Stimulated activated CD4-positive, alpha-beta T cell treated with anti-CD3 and anti-CD28 coated beads, Interleukin-1b, Interleukin-23, amount 100 ng/mL, for 1 hour (primary cell): Measurements from ENCODE around the gene PRR11.
"Not testable (repeated sequence)": the region's sequence is repeated elsewhere in the genome, so short reads cannot be mapped to it uniquely, and the experiment has no call there.

Experiments used
- DNase-seq, 2 donors: peaks; one replicate each; pipeline ENCODE4 v3.0.0-alpha.2; 2020; ENCODE audit warnings: low read depth in 2 of 2

Gene PRR11

DNA sequence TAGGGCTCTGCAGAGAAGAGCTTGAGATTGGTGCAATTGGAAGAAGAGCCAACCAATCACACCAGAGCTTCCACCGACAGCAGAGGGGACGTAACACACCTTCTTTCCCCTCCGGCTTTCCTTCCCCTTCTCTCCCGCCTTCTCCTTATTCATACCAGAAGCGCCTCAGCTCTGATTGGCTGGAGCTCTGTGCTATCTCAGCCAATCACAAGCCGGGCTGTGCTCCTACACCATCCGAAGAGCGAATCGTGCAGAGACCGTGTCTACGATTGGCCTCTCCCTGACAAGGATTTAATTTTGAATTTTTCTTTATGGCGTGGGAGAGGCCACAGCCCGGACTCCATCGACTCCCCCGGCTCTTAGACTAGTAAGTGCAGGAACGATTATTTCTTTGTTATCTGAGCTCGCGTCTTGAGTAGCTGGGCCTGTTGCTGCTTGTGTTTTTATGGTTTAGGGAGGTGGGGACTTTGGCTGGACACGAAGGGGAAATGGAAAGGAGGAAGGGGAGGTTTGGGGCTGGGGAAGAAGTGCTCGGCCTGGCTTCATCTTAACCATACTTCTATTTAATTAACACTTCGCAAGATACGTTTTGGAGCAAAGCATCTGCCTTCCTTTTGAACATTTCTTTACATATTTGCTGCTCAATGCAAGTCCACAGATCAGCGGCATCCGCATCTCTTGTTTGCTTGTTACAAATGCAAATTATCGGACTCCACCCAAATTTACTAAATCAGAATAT, at the start of gene PRR11:
Gene PRR11, plus strand, starts transcription at position 308 of the 739 bp plus-strand sequence. CDS start 14,007 bp downstream, outside the sequence.
- peak; percentile 61 to 88 for DNase-seq

DNA sequence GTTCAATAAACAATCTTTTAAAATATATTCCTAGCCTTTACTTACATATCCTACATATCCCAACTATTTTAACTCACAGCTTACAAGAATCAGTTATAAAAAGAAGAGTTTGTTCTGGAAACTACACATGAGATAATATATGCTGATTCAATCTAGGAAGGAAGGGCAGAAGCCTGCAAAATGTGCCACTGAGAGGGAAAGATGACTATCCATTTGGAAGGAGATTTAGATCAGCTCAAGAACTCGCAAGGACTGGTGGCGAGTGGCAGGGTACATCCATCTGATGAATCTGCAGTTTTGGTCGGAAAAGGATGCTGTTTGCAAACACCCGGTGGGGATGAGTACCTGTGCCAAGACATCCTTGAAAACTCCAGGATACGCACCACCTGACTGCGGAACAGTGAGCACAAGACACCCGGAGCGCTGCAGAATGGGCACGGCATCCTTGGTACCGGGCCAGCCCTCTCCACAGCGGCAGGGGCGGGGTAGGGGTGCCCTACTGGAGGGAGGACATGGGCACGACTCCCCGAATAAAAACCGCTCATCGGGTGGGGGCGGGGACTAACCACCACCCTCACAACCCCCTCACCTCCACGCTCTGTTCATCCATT, 49.6 kb upstream of the PRR11 start:
- DNase-seq: peak; percentile 29 to 45

DNA sequence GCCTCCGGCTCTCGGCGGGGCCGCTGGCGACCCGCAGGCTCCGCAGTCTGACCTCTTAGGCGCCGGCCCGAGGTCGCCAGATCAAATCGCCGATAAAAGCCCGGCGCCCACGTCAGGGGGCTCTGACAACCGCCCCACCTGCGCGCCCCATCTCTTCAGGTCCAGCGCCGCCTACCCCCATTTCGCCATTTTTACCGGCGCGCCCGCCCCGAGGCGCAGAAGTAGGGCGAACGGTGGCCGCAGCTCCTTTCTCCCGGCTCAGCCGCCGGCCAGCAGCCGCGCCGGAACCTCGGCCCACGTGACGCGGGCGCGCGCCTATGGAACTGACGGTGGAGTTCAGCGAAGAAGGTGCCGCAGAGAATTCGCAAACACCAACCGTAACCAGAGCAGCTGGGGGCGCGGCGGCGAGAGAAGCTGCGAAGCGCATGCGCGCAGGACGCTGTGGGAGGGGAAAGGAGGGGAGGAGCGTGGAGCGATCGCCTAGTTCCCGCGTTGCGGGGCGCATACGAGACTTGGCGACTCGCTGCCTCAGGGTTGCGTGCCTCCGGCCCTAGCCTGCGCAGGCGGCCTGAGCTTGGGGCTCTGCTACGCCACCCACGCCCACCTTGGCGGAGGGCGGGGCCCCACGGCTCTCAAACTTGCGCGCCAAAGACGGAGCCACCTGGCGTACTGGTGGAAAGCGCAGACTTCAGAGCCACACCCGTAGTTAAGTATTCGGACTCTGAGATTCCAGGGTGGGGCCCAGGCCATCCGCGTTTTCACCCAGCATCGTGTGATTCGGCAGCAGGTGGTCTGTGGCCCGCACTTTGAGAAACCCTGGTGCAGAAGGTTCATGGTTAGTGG, 48.9 kb upstream of the PRR11 start, which contains the start of gene TRIM37:
Gene TRIM37, minus strand, starts transcription at position 418 of the 843 bp plus-strand sequence. CDS start 419 bp downstream, outside the sequence.
- peak; percentile 95 to 97 for DNase-seq

DNA sequence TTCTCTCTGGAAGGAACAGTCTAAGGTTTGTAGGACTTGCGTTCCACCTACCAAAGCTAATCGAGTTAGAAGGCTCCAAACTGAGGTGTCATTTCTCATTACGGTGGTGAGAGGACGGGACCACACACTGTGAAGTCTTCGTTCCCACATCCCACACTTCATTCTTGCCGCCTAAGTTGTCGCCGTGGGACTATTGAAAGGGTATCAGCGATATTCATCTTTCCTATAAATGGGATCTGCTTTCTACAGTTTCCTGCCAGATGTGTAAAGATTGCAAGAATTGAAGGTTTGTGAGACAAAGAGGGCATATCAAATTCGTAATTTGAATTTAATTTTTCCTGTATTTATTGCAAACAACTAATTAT, 48.3 kb upstream of the PRR11 start:
- no peak for DNase-seq

DNA sequence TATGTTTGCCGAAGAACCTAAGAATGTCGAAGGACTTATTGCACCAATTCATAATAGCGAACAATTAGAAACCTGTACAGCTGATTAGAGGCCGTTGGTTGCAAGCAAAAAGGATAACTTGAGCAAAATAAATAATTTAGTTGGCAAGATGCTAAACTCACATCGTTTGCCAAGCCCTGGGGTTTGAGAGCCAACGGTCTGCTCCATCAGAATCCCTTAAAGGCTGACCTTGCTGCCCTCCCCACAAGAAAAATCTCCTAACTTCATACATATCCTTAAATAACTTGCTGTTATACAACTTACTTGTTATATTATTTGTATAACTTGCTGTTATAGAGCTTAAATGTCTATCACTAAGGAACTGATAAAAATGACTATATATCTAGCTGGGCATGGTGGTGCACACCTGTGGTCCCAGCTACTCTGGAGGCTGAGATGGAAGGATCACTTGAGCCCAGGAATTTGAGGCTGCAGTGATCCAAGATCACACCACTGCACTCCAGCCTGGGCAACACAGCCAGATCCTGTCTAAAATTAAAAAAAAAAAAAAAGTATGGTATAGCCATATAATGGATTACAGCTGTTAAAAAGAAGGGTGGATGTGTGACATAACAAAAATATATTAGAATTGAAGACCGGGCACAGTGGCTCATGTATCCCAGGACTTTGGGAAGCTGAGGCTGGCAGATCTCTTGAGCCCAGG, 47.0 kb upstream of the PRR11 start:
- DNase-seq: no peak

DNA sequence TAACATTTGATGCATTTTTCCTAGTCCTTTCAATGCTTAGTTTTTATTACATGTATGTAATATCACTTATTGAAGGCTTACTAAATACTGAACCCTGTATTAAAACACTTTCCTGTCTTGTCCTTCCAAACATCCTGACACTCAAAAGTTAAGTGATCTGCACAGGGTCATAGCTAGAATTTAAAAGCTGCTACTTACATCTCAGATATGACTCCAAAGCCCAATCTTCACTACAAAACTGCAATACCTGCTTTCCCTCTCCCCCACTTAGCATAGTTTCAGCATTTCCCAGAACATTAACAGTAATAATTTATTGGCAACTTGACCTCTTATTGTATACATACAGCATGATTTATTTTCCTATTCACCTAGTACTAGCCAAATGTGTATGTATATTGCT, 44.6 kb upstream of the PRR11 start:
- no peak for DNase-seq

DNA sequence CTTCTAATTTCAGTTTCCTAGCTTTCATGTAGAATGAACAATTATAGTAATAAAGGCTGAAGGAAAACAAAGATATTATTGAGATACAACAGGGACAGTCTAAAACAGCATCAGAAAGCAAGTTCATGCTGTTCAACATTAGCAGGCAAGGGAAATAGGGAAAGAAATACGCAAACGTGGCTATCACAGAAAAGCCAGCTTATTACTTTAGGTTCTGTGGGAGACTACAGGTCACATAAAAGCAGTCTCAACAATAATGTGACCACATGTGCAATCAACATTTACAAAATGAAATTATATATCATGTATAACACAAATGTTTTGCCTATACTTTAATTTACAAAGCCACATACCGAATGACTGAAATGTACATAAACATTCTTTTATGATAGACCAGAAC, 44.0 kb upstream of the PRR11 start:
- no peak for DNase-seq

DNA sequence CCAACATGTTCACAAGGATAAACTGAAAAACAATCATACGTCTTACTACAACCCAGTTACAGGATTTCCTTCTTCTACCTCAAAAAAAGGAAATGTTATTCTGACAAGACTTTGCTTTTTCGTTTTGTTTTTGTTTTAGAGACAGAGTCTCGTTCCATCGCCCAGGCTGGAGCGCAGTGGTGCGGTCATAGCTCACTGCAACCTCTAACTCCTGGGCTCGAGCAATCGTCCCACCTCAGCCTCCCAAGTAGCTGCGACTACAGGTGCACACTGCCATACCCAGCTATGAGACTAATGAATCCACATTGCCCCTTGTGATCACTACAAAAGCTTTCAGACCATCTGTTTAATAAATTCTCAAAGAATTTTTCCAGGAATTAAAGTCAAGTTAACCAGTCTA, 40.1 kb upstream of the PRR11 start:
- DNase-seq: no peak

DNA sequence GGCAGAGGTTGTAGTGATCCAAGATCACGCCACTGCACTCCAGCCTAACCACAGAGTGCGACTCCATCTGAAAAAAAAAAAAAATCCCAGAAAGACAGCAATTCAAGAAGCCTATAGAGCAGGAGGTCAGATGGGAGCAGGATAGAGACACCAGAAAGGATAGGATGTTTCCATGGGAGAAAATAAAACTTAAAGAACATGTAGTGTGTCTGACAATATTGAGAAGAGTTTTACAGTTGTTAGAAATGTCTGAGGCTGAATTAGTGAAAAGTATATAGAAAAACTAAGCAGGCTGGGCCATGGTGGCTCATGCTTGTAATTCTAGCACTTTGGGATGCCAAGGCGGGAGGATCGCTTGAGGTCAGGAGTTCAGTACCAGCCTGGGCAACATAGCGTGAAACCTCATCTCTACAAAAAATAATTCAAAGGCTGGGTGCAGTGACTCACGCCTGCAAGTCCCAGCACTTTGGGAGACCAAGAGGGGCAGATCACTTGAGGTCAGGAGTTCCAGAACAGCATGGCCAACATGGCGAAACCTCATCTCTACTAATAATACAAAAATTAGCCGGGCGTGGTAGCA, 33.6 kb upstream of the PRR11 start:
- DNase-seq: no peak

DNA sequence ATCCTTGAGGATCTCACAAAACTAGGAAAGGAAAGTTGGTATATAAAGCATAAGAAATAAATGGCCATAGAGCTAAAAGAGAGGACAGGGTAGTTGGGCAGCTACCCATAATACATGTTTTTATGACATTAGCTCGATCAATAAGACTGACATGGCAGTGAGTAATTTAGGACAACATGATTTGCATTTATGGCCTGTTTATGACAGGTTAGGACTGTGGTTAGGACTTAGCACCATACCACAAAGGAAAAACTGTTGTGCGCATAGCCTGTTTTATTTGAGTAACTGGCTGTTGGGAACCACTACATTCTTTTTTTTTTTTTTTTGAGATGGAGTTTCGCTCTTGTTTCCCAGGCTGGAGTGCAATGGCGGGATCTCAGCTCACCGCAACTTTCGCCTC, 30.9 kb upstream of the PRR11 start:
- DNase-seq: no peak

DNA sequence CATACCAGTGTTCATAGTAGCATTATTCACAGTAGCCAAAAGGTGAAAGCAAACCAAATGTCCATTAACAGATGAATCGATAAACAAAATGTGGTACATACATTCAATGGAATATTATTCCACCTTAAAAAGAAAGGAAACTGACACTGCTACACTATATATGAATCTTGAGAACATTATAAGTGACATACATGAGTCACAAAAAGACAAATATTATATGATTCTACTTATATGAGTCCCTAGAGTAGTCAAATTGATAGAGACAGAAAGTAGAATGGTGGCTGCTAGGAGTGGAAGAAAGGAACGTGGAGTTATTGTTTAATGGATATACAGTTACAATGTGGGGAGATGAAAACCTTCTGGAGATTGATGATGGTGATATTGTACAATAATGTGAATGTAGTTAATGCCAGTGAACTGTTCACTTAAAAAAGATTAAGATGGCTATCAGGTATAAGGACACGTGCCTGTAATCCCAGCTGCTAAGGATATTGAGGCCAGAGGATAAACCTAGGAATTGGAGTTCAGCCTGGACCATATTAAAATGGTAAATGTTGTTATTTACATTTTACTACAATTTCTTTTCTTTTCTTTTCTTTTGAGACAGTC, 28.6 kb upstream of the PRR11 start:
- no peak for DNase-seq

DNA sequence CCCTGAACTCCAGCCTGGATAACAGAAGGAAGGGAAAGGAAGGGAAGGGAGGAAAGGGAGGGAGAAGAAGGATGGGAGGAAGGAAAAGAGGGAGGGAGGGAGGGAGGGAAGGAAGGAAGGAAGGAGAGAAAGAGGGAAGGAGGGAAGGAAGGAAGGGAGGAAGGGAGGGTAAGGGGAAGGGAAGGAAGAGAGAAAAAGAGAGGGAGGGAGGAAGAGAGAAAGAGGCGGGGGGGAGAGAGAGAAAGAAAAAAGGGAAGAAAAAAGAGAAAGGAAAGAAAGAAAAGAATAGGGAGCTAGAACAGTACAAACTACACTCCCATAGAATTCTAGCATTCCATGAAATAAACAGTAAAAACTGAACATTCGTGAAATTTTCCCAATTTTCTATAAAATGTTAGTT, 25.7 kb upstream of the PRR11 start:
- DNase-seq: no peak

DNA sequence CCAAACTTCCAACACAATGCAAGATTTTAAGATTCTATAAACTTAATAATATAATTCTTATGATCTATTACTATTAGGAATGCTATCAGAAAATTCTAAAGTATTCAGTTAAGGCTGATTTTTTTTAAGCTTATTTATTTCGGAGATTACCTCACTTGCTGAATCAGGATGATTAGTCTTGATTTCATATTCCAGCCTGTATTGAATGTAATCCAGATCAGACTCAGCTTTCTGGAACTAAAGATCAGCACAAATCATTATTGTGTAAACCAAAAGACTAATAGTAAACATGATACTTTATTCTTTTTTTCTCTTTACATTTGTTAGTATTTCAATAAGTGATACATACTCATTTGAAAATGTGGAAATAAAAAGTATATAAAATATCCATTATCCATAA, 24.4 kb upstream of the PRR11 start:
- DNase-seq: no peak

DNA sequence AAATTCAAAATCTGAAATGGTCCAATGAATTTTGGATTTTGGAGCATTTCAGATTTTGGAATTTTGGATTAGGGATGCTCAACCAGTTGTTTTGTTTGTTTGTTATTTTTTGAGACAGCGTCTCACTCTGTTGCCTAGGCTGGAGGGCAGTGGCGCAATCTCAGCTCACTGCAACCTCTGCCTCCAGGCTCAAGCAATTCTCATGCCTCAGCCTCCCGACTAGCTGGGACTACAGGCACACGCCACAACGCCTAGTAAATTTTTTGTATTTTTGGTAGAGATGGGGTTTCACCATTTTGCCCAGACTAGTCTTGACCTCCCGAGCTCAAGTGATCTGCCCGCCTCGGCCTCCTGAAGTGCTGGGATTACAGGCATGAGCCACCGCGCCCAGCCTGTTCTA, 17.2 kb upstream of the PRR11 start:
- DNase-seq: not testable (repeated sequence)

DNA sequence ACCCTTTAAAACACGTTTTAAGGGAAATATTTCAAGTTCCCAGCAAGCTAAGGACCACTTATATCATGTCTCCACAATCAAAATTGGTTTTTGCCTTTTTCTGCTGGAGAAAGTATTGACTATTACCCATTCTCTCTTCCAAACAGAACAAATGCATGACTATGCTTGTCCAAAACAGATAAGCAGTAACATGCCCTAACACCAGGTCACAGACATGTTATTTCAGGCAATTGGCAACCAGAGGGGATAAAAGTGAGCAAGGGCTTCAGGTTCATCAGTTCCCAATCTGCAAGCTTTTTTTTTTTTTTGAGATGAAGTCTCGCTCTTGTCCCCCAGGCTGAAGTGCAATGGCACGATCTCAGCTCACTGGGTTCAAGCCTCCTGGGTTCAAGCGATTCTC, 15.6 kb upstream of the PRR11 start:
- no peak for DNase-seq

DNA sequence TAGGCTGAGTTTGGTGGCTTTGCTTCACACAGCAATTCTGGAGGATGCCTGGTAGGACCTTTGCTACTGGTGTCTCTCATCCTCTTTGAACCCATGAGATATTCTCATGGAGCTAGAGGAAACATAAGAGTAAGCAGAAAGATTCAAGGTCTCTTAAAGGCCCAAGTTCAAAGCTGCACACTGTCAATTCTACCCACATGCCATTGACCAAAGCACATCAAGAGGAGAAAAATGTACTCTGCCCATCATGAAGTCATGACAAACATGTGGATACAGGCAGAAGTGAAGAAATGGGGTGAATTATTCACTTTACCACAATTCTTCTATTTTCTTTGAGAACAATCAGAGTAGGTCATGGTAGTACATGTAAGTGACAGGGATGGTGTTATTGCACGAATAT, 13.7 kb upstream of the PRR11 start:
- no peak for DNase-seq

DNA sequence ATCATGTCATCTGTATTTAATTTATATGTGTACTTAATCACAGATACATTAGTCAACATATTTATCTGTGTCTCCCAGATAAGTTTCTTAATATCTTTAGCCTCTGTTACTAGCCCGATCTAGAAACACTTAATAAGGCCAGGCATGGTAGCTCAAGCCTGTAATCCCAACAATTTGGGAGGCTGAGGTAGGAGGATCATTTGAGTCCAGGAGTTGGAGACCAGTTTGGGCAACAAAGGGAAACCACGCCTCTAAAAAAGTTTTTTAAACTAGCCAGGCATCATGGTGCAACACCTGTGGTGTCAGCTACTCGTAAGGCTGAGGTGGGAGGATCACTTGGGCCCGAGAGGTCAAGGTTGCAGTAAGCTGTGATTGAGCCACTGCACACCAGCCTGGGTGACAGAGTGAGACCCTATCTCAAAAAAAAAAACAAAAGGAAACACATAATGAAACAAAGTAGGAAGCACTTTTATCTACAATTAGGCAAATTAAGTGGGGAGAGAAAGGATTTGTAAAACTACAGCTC, 9.9 kb upstream of the PRR11 start:
- DNase-seq: no peak

DNA sequence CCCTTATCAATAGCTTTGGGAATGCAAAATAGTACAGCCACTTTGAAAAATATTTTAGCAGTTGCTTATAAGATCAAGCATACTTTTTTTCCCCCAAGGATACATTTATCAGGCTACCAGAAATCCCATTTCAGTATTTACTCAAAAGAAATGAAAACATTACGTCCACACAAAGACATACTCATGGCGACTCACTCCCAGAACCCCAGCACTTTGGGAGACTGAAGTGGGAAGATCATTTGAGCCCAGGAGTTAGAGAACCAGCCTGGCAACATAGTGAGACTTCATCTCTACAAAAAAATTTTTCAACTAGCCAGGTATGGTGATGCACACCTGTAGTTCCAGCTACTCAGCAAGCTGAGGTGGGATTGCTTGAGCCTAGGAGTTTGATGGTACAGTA, 6.5 kb upstream of the PRR11 start:
- DNase-seq: no peak

DNA sequence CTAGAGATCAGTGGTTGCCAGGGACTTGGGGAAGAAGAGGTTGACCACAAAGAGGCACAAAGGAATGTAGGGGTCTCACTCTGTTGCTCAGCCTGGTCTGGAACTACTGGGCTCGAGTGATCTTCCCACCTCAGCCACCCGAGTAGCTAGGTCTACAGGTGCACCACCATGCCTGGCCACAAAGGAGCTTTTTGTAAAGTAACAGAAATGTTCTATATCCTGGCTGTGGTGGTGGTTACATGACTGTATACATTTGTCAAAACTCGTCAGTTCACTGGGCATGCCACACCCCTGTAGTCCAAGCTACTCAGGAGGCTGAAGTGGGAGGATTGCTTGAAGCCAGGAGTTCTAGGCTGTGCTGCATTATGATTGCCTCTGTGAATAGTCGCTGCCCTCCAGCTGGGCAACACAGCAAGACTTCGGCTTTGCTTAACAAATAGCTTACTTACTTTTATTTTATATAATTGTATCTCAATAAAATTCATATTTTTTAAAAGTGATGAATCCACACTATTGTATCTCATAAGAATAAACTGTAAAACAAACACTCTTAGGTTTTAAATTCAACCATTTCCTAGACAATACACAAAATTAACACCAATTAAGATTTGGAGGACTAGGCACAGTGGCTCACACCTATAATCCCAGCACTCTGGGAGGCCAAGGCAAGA, 5.6 kb upstream of the PRR11 start:
- no peak for DNase-seq

DNA sequence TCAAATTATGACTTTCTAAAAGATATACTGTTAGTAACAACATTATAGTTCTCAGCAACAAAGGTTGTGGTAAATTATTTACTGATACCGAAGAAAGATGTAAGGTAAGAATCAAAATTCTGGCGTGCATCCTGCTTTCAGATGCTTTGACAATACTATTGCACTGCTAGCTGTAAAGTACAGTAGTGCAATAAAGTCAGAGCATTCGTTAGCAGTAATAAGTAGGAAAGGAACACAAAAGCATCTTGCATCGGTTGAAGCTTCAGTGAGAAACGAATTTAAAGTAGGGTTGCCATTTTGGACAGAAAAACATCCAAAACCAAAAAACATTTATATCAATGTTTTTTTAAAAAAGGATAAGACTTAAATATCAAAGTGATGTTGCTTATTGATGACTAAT, 4.5 kb upstream of the PRR11 start:
- no peak for DNase-seq
